Ramos (cell line): ENCODE results near the gene DHX40.
"Not testable (repeated sequence)": the region's sequence is repeated elsewhere in the genome, so short reads cannot be mapped to it uniquely, and the experiment has no call there.

Experiments
- in situ Hi-C: fragments of 300-500 bp; cut with MboI; formaldehyde crosslinking; loops from one replicate; pipeline ENCODE4 v1.14.3; 2022; ENCODE audit warnings: low sequenced_read_pairs; ENCODE audit not compliant: unreplicated experiment

Gene DHX40

DNA sequence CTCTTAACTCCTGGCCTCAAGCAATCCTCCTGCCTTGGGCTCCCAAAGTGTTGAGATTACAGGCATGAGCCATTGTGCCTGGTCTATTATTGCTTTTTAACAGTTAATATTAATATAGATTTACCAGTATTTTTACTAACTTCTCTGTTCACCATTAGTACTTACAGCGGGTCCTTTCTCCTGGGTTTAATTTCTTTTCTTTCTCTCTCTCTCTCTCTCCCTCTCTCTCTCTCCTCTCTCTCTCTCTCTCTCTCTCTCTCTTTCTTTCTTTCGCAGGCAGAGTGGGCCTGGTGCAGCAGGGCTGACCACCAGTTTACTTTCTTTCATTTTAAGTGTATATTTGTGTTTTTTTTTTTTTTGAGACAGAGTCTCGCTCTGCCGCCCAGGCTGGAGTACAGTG, 14.7 kb upstream of the DHX40 start:
- in situ Hi-C loops = no loop called here

GRCh38 chr17:59558039-59558438, 7.4 kb upstream of the DHX40 start:
- in situ Hi-C loops = no loop called here

- in situ Hi-C loops = no loop called here
Observed at GRCh38 chr17:59558953-59559352, 6.5 kb upstream of the DHX40 start.

- in situ Hi-C loops = no loop called here
Observed at GRCh38 chr17:59561042-59561441, 4.4 kb upstream of the DHX40 start.

DNA sequence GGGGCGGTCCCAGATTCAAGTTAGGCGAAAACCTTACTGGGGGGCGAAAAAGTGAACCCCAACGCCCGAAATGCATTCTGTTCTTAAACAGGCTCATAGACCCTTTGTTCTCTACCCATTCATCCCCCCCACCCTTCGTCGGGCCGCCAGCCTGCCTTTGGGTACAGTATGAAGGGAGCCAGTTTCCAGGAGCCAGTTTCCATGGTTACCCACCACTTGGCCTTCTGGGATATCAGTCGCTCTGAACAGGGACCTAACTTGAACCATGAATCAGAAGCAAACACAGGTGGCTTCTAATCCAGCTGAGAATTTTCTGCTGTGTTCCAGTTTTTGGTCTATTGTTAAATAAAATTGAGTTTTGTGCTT, 532 bp downstream of the DHX40 start:
- in situ Hi-C loops = no loop called here

- in situ Hi-C loops = not testable (repeated sequence)
Observed at GRCh38 chr17:59569151-59569550, 3.7 kb downstream of the DHX40 start.

DNA sequence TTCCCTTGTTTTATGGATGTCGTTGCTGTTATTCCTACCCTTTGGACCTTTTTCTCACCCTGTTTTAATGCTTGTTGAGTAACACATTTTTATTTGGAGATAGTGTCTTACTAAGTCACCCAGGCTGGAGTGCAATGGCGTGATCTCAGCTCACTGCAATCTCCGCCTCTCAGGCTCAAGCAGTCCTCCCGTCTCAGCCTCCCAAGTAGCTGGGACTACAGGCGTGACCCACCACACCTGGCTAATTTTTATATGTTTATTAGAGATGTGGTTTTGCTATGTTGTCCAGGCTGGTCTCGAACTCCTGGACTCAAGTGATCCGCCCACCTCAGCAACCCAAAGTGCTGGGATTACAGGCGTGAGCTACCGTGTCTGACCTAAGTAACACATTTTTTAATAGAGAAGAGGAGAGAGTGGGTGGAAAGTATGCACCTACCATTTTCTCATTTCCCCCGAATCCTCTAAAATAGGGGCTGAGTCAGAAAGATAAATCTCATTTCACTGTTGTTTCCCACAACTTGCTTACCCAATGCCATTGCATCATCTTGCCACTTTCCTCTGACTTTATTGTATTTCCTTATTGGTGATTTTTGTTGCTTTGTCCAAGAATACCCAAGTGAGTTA, 7.0 kb downstream of the DHX40 start:
- in situ Hi-C loops = loop anchor here (5.0 kb wide), 1 partner anchor 45 kb away; the partner anchor contains the start of gene CLTC

GRCh38 chr17:59584168-59584567, 18.8 kb downstream of the DHX40 start:
- in situ Hi-C loops = not testable (repeated sequence)

DNA sequence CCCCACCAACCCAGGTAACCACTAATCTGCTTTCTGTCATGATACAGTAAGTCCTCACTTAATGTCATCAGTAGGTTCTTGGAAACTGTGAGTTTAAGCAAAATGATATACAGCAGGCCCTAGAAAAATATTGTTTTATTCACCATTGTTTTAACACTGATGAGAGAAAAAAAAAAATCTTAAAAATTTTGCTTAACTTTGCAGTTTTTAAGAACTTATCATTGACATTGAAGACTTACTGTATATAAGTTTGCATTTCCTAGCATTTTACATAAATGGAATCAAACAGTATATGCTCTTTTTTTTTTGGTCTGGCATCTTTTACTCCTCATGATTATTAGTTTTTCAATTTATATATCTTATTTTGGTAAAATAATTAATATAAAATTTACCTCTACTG, 34.8 kb downstream of the DHX40 start:
- in situ Hi-C loops = no loop called here

GRCh38 chr17:59601130-59601529, 35.7 kb downstream of the DHX40 start:
- in situ Hi-C loops = no loop called here

GRCh38 chr17:59607061-59607460, 41.7 kb downstream of the DHX40 start:
- in situ Hi-C loops = no loop called here

- in situ Hi-C loops = no loop called here
Observed at GRCh38 chr17:59607817-59608403, 42.5 kb downstream of the DHX40 start.

GRCh38 chr17:59611503-59611902, 46.1 kb downstream of the DHX40 start:
- in situ Hi-C loops = no loop called here

DNA sequence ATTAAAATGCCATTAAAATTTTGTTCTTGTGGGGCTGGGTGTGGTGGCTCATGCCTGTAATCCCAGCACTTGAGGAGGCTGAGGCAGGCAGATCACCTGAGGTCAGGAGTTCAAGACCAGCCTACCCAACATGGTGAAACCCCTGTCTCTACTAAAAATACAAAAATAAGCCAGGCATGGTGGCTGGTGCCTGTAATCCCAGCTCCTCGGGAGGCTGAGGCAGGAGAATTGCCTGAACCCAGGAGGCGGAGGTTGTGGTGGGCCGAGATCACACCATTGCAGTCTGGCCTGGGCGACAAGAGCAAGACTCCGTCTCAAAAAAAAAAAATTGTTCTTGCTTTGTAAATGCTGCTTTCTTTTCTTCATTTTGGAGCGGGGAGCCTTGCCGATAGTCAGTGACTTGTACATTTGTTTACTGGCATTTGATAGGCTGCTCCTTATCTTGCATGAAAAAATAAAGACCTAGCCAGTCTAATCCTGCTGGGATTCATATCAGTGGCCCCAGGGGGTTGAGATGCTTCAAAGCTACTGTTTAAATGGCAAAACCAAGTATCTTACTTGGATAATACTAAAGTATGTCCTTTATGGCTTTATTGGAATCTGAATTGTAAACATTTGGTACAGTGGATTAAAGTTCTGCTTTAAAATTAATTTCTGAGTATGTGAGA, 51.0 kb downstream of the DHX40 start:
- in situ Hi-C loops = loop anchor here (5.0 kb wide), 1 partner anchor 44 kb away; no protein-coding TSS in a partner anchor

- in situ Hi-C loops = loop anchor here (5.0 kb wide), 1 partner anchor 45 kb away; no protein-coding TSS in a partner anchor
Observed at GRCh38 chr17:59617156-59617732, 51.8 kb downstream of the DHX40 start.

DNA sequence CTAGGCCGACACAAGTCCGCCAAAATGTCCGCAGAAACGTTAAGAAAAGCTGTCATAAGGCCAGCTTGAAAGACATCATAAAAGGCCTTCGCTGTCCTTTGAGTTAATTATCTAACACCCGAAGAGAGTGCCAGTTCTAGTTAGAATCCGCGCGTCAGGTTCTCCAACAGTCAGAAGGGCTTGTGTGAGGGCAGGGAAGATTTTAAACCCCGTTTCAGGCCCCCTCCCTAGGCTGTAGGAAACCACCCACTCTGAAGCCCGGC, 53.6 kb downstream of the DHX40 start:
- in situ Hi-C loops = loop anchor here (5.0 kb wide), 1 partner anchor 47 kb away; no protein-coding TSS in a partner anchor

- in situ Hi-C loops = loop anchor here (5.0 kb wide), 1 partner anchor 47 kb away; no protein-coding TSS in a partner anchor
Observed at GRCh38 chr17:59619298-59620063, 54.1 kb downstream of the DHX40 start, which contains the start of gene CLTC. TSS of gene CLTC (plus strand) at chr17:59619895. CDS start at chr17:59620132, 237 bp downstream.

DNA sequence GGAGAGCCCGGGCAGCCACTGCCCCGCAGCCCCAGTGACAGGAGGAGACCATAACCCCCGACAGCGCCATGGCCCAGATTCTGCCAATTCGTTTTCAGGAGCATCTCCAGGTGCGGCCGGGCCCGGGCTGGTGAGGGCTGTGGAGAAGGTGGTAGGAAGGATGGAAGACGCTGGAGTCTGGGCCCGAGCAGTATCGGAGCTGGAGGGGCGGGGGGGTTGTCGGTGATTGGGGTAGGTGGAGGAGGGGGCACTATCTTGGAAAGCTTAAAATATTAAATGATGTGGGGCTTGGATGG, 54.6 kb downstream of the DHX40 start:
- in situ Hi-C loops = no loop called here

- in situ Hi-C loops = no loop called here
Observed at GRCh38 chr17:59620518-59621259, 55.3 kb downstream of the DHX40 start.

DNA sequence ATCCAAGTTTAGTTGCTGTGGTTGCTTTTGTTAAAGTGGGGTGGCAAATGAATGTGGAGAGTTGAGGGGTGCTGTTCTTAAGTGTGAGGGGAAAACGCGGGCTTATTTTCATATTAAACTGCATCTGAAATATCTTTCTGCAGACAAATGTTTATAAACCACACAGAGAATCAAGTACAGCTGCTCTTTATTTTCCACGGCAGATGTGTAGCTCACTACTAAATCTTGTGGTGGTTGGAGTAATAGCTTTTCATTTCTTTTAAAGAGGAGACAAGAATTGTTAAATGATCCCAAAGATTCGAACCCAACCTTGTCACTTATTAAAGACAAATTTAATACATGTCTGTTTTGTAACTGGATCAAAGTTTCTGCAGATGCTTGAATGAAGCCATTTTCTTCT, 56.4 kb downstream of the DHX40 start:
- in situ Hi-C loops = no loop called here
